C4-2B (cell line): ENCODE data around the gene POLR1C.

ENCODE experiments used
- H3K27ac ChIP-seq: fragments of 450-650 bp; 2 replicates; pipeline ENCODE4 v1.5.1; 2017
- ZFX ChIP-seq: fragments of 450-650 bp; IDR thresholded peaks from 2 replicates; pipeline ENCODE4 v1.6.1; 2017
- TF ChIP-seq, protein P1 (sequence below): fragments of 450-650 bp; conservative IDR thresholded peaks from 2 replicates; pipeline ENCODE4 v1.5.1; 2017; ENCODE audit warnings: mild to moderate bottlenecking

POLR1C gene

DNA sequence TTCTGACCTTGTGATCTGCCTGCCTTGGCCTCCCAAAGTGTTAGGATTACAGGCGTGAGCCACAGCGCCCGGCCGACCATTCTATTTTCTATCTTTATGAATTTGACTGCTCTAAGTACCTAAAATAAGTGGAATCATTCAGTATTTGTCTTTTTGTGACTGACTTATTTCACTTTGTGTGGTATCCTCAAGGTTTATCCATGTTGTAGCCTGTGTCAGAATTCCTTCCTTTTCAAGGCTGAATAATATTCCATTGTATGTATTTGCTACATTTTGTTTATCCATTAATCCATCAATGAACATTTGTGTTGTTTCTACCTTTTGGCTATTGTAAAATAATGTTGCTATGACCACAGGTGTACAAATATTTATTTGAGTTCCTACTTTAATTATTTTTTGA lies 44.4 kb upstream of the POLR1C start:
- no peak overlapping the region for H3K27ac ChIP-seq
- TF ChIP-seq, protein P1, sequence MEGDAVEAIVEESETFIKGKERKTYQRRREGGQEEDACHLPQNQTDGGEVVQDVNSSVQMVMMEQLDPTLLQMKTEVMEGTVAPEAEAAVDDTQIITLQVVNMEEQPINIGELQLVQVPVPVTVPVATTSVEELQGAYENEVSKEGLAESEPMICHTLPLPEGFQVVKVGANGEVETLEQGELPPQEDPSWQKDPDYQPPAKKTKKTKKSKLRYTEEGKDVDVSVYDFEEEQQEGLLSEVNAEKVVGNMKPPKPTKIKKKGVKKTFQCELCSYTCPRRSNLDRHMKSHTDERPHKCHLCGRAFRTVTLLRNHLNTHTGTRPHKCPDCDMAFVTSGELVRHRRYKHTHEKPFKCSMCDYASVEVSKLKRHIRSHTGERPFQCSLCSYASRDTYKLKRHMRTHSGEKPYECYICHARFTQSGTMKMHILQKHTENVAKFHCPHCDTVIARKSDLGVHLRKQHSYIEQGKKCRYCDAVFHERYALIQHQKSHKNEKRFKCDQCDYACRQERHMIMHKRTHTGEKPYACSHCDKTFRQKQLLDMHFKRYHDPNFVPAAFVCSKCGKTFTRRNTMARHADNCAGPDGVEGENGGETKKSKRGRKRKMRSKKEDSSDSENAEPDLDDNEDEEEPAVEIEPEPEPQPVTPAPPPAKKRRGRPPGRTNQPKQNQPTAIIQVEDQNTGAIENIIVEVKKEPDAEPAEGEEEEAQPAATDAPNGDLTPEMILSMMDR = no peak
- no peak for TF ChIP-seq ZFX

DNA sequence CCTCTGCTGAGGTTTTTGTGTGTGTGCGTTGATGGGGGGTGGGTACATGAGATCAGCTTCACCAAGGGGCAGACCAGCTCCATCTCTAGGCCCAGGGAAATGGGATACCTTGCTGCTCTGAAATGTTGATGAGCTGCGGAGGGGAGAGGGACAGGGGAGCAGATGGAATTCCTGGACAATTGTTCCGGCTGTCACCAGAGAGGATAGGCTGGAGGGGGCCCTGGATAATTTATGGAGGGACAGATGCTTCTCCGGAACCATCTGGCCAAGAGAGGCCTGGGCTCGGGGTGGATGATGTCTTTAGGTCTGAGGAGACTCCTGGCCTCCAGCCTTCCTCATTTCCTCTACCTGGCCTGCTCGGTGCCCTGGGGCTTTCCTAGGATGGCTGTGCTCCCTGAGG lies 41.4 kb upstream of the POLR1C start:
- H3K27ac ChIP-seq = no peak overlapping the region
- TF ChIP-seq ZFX = no peak
- TF ChIP-seq, protein P1 = no peak

DNA sequence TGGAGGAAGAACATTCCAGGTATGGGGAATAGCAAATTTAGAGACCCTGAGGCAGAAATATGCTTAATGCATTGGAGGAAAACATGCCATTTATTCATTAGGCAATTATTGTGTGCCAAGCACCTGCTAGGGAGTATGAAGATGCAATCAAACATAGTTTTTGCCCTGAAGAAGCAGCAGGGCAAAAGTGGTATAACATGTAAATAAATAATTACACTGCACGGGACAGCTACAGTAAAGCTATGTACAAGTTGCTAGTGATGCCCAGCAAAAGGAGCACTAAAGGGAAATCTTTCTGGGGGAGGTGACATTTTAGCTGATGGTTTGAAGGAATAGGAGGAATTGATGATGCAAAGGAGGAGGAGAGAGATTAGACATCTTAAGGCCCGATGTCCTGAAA lies 40.1 kb upstream of the POLR1C start:
- H3K27ac ChIP-seq = no peak overlapping the region
- TF ChIP-seq, protein P1 = no peak
- no peak for TF ChIP-seq ZFX

DNA sequence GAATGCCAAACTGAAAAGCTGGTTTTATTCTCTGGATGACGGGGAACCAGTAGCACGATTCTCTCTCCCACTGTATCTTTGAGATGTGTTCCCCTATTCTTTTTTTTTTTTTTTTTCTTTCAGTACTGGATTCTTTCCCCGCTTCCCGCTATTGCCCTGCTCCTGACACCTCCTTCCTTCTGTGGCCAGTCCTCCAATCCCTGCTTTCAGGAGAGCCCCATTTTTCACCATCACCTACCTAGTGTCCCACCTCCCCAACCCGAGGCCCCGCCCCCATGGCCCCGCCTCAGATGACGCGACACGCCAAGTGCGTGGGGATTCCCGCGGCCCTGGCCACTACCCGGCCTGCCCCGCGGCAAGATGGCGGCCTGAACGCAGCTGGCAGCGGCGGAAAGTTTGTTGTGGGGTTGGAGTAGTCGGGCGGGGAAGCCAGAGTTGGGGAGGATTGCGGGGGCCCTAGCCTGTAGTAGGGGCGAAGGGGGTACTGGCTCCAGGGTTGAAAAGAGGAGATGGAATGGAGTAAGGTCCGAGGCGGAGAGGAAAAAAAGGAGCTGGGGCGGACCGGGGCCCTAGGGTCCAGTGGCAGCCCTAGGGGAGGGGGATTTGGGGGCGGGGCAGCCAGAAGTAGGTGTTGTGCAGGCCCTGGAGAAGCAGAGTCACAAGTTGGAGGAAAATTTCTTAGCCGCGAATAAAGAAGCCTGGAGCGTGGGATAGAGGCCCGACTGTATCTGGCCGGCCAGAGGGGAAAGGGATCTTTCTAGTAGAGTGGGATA lies 39.5 kb upstream of the POLR1C start, which contains the start of gene TJAP1:
Gene TJAP1 (plus strand): TSS at position 336 of the 773 bp plus-strand sequence. CDS start 21,432 bp downstream, outside the sequence.
- H3K27ac ChIP-seq = peak within 1 kb of the TSS; percentile 68

DNA sequence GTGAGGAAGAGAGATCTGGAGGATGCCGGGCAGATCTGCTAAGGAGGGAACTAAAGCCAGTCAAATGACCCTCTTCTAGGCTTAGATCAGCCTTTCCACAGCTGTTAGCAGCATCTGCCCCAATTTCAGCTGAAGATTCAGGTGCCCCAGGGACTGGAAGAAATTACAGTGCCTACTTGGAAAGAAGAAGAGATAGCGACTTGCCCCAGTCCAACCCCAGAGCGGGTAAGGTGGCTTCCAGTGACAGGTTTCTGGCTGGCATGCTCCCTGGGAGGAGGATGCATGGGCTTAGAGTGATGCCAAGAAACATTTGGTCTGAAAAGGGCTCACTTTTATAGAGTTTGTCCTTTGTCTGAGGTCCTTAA lies 38.9 kb upstream of the POLR1C start:
- TF ChIP-seq, protein P1 = no peak
- TF ChIP-seq ZFX = no peak
- H3K27ac ChIP-seq = peak overlapping the region; percentile 68

More for the DNA sequence above, 39.5 kb upstream of the POLR1C start, which contains the start of gene TJAP1:
- peak; percentile 29; the same call in 1 of the 2 replicates for TF ChIP-seq ZFX
- TF ChIP-seq, protein P1 = no peak

DNA sequence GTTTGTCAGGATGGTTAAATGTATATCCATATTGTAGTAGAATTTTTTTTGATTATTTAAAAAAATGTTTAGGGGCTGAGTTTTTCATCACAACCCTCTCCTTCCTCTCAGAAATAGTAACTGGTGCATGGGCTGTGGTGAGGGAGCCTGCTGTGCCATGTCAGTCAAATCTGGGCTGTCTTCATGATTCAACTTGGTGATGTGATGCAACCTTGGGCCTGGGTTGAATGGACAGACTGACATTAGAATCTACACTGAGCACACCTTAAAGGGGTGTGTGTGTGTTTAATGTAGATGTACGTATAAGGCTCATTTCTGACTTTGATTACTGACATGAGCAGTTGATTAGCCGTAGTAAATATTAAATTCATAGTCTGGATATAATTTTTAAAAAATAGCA lies 35.8 kb upstream of the POLR1C start:
- no peak for TF ChIP-seq ZFX
- TF ChIP-seq, protein P1 = no peak
- no peak overlapping the region for H3K27ac ChIP-seq

DNA sequence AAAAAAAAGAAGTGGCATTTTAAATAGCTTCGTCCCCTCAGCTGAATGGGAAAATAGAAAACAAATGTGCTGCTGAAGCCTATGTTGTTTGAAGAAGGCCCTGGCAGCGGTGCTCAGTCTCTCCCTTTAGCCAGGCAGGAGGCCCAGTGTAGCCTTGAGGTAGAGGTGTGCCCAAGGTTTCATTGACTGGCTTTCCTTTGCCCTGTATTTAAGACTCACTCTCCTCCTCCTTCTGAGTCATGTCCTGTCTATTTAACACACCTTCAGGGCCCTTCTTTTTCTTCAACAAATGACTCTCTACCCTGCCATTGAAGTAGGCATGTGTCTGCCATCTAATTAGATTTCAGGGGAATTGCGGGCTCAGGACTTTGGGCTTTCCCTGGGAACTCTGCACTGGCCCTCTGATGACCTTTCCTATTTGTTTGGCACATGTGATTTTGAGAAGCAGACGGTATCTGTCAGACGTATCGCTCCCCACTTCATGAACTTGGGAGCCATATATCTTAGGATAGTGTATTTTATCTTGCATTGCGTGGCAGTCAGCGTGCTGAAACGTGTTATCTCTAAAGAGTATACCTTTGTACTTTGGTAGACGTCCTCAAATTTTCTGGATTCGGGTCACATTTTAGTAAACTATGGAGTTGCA lies 35.2 kb upstream of the POLR1C start:
- H3K27ac ChIP-seq = no peak overlapping the region
- TF ChIP-seq, protein P1 = no peak
- no peak for TF ChIP-seq ZFX
